ENCODE measurements around the gene SRD5A1.

SRD5A1 gene

DNA sequence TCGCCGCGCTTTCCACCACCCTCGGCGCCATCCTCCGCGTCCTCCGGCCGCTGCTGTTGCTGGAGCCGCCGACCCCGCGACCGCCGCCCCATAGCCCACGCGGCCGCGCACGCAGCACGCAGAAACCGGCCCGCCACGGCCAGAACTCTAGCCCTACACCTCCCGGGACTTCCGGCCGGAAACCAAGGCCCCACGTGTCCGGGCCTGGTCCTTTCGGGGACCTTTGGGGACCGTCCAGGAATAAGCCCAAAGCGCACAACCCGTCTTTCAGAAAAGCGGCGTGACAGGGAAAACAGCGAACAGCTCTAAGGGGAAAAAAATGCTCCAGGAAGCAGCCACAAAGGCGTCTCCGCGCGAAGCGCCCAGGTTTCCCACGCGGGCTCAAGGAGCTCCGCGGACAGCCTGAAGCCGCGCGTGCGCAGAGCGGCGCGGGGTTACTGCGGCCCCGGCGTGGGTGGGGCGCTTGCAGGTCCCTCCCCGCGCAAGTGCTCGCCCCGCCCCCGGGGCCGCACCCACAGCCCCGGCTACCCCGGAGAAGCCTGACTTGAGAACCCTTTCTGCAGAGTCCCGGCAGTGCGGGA, at the start of gene SRD5A1, which contains the start of gene NSUN2:
Gene SRD5A1, plus strand, starts transcription at position 553 of the 581 bp plus-strand sequence. CDS start 137 bp downstream, outside the sequence.
Gene NSUN2, minus strand, starts transcription at position 157 of the 581 bp plus-strand sequence. Its CDS starts 65 bp downstream, at position 92.
- Mint-ChIP-seq H3K9me3 (no peaks in the 10 kb centered on the region), H3K36me3 (peaks cover 17% of the 10 kb centered on the region), H3K4me1 (peaks cover 42% of the 10 kb centered on the region)

DNA sequence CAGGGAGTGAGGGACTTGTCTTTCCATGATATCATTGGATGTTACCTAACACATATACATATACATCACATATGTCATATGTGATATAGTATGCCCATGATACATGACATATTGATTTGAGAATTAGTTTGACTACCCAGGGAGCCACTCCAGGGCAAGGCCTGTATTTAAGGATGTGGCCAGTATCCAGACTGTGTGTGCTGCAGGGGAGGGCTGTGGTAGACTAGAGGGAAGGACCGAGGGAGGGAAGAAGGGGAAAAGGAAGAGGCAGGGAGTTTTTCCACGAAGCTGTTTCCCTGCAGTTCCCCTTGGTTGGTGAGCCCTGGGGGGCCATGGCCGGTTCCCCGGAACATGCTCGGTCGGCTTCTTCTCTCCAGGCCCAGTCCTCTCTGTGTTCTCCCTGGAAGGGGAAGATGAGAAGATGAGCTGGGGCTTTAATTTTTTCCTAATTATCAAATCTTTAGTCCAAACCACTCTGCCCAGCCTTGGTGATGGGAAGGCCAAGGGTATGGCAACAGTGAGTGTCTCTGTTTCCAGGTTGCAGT, 49.1 kb upstream of the SRD5A1 start:
- H3K27me3 Mint-ChIP-seq, result peaks cover 40% of the 10 kb centered on the region
- H3K4me3 Mint-ChIP-seq, result peak overlapping the region; percentile 64
- H3K36me3 Mint-ChIP-seq, result no peaks in the 10 kb centered on the region

More for the DNA sequence above, at the start of gene SRD5A1, which contains the start of gene NSUN2:
- Mint-ChIP-seq H3K4me3 (peak within 1 kb of the TSS; percentile 100), H3K27ac (peak within 1 kb of the TSS; percentile 99), H3K27me3 (no peaks in the 10 kb centered on the region)

DNA sequence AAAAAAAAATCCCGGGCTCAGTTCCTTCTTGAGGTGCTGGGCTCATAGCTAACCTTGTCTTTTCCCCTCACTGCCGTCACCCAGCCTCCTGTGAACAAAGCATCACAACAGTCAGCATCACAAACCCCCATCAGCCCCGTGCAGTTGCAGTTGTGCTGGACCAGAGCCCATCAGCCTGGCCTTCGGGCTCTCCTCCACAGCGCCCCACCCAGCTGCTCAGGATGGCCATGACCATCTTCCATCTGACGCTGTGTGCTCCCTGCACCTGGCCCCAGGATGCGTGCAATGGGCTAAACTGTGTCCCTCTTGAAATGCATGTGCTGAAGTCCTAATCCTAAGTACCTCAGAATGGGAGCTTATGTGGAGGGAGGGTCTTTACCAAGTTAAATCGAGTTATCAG, 48.5 kb upstream of the SRD5A1 start:
- no peaks in the 10 kb centered on the region for H3K36me3 Mint-ChIP-seq
- H3K27ac Mint-ChIP-seq, result no peak overlapping the region
- H3K9me3 Mint-ChIP-seq, result no peaks in the 10 kb centered on the region
- peaks cover 4% of the 10 kb centered on the region for H3K4me1 Mint-ChIP-seq
- no peak overlapping the region for H3K4me3 Mint-ChIP-seq
- peaks cover 40% of the 10 kb centered on the region for H3K27me3 Mint-ChIP-seq

More for the DNA sequence above, 49.1 kb upstream of the SRD5A1 start:
- peak overlapping the region; percentile 73 for H3K27ac Mint-ChIP-seq
- H3K4me1 Mint-ChIP-seq, result peaks cover 4% of the 10 kb centered on the region
- H3K9me3 Mint-ChIP-seq, result no peaks in the 10 kb centered on the region

DNA sequence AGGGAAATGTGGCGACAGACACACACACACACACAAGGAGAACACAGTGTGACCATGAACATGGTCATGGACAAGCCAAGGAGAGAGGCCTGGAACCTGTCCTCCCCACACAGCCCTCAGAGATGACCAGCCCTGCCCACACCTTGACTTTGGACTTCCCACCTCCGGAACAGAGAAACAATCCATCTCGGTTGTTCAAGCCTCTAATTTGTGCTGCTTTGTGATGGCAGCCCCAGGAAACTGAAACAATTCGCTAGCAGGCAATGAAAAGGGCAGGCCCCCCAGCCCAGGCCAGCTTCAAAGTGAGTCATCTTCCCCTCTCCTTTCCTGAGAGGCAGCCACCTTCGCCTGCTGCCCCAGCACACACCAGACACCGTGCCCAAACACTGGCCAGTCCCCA, 48.1 kb upstream of the SRD5A1 start:
- H3K27ac Mint-ChIP-seq, result no peak overlapping the region
- H3K27me3 Mint-ChIP-seq, result peaks cover 37% of the 10 kb centered on the region

DNA sequence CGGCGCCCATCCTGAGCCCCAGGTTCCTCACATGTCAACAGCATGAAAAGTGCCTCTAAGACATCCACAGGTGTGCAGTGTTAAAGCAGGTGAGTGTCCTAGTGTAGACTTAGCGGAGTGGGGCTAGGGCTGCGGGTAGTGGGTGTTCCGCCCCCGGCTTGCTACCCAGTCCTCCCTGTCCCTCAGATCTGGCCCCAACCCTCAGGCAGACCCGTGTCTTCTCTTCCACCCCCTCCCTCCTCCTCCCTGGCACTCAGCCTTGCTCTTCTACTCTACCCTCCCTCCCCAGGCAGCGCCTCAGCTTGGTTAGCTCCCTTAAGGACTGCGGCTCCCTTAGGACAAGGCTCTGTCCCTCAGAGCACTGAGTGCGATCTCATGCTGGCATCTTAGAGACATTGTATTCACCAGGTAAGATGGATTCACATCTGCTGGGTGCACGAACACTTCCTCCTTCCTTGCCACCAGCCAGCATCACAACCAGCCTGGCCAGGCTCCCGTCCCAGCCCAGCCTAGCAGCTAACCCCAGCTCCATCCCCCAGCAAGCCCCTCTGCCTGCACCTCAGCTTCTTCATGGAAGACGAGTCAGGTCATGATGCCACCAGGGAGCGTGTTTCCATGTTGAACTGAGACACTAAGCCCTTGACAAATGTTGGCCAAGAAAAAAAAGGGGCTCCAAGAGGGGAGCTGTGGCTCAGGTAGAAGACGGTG, 47.1 kb upstream of the SRD5A1 start:
- H3K27ac Mint-ChIP-seq, result no peak overlapping the region
- peaks cover 32% of the 10 kb centered on the region for H3K27me3 Mint-ChIP-seq
- H3K9me3 Mint-ChIP-seq, result no peaks in the 10 kb centered on the region
- H3K36me3 Mint-ChIP-seq, result no peaks in the 10 kb centered on the region
- H3K4me1 Mint-ChIP-seq, result peaks cover 4% of the 10 kb centered on the region
- no peak overlapping the region for H3K4me3 Mint-ChIP-seq

More for the DNA sequence above, 48.1 kb upstream of the SRD5A1 start:
- Mint-ChIP-seq H3K9me3 (no peaks in the 10 kb centered on the region), H3K4me1 (peaks cover 4% of the 10 kb centered on the region), H3K36me3 (no peaks in the 10 kb centered on the region), H3K4me3 (no peak overlapping the region)

- no peaks in the 10 kb centered on the region for H3K9me3 Mint-ChIP-seq
- H3K27me3 Mint-ChIP-seq, result peaks cover 28% of the 10 kb centered on the region
- no peak overlapping the region for H3K27ac Mint-ChIP-seq
- peaks cover 4% of the 10 kb centered on the region for H3K4me1 Mint-ChIP-seq
- H3K4me3 Mint-ChIP-seq, result no peak overlapping the region
- no peaks in the 10 kb centered on the region for H3K36me3 Mint-ChIP-seq
Measured at GRCh38 chr5:6586647-6587042, 46.6 kb upstream of the SRD5A1 start.

- H3K9me3 Mint-ChIP-seq, result no peaks in the 10 kb centered on the region
- no peaks in the 10 kb centered on the region for H3K36me3 Mint-ChIP-seq
- H3K27ac Mint-ChIP-seq, result no peak overlapping the region
- H3K4me1 Mint-ChIP-seq, result peaks cover 4% of the 10 kb centered on the region
- H3K4me3 Mint-ChIP-seq, result no peak overlapping the region
- H3K27me3 Mint-ChIP-seq, result peaks cover 24% of the 10 kb centered on the region
Measured at GRCh38 chr5:6587171-6587570, 46.1 kb upstream of the SRD5A1 start.

- H3K4me1 Mint-ChIP-seq, result no peaks in the 10 kb centered on the region
- H3K36me3 Mint-ChIP-seq, result peaks cover under 1% of the 10 kb centered on the region
- no peaks in the 10 kb centered on the region for H3K9me3 Mint-ChIP-seq
- H3K27me3 Mint-ChIP-seq, result peaks cover 3% of the 10 kb centered on the region
- no peak overlapping the region for H3K4me3 Mint-ChIP-seq
- no peak overlapping the region for H3K27ac Mint-ChIP-seq
Measured at GRCh38 chr5:6590581-6590980, 42.7 kb upstream of the SRD5A1 start.

- no peaks in the 10 kb centered on the region for H3K27me3 Mint-ChIP-seq
- no peaks in the 10 kb centered on the region for H3K9me3 Mint-ChIP-seq
- no peak overlapping the region for H3K4me3 Mint-ChIP-seq
- peaks cover 2% of the 10 kb centered on the region for H3K36me3 Mint-ChIP-seq
- H3K27ac Mint-ChIP-seq, result no peak overlapping the region
- H3K4me1 Mint-ChIP-seq, result no peaks in the 10 kb centered on the region
Measured at GRCh38 chr5:6591671-6592288, 41.5 kb upstream of the SRD5A1 start.

GRCh38 chr5:6592601-6593000, 40.6 kb upstream of the SRD5A1 start:
- H3K27ac Mint-ChIP-seq, result no peak overlapping the region
- no peaks in the 10 kb centered on the region for H3K9me3 Mint-ChIP-seq
- H3K4me1 Mint-ChIP-seq, result no peaks in the 10 kb centered on the region
- H3K27me3 Mint-ChIP-seq, result no peaks in the 10 kb centered on the region
- no peak overlapping the region for H3K4me3 Mint-ChIP-seq
- peaks cover 8% of the 10 kb centered on the region for H3K36me3 Mint-ChIP-seq

DNA sequence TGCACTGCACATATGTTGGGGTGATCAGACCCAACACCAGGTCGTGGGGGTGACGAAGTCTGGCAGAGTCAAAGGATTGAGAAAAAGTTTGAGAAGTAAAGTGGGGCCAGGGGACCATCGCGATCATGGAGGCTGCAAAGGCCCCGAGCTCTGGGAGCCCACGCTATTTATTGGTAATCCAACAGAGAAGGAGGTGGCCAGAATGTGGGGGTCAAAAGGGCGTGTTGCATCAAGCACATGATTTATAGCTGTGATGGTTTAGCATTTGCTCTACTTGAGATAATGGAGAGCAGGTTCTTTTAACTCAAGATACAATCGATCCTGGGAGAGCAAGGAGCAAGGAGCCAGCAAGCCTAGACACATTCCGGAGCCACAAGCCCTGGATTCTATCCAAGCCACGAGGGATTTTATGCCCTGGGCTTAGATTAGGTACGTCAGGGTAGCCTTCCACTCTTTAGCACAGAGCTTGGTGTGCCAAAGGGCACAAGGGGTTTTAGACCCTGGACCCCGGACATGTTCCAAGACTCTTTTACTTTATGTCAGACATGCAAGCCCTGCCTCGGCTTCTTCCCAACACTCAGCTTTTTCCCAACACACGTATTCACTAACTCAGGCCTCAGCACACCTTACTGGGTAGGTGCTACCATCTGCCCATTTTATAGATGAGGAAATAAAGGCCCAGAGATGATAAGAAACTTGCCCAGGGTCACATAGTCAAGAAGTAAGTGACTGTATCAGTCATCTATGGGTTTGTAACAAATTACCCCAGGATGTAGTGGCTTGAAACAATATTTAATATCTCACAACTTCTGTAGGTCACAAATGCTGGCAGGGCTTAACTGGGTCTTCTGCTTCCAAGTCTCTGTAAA, 39.9 kb upstream of the SRD5A1 start:
- H3K4me3 Mint-ChIP-seq, result no peak overlapping the region
- no peaks in the 10 kb centered on the region for H3K4me1 Mint-ChIP-seq
- H3K36me3 Mint-ChIP-seq, result peaks cover 11% of the 10 kb centered on the region
- no peaks in the 10 kb centered on the region for H3K9me3 Mint-ChIP-seq
- H3K27me3 Mint-ChIP-seq, result no peaks in the 10 kb centered on the region
- no peak overlapping the region for H3K27ac Mint-ChIP-seq

- Mint-ChIP-seq H3K27me3 (no peaks in the 10 kb centered on the region), H3K27ac (no peak overlapping the region)
Measured at GRCh38 chr5:6594066-6594465, 39.2 kb upstream of the SRD5A1 start.

DNA sequence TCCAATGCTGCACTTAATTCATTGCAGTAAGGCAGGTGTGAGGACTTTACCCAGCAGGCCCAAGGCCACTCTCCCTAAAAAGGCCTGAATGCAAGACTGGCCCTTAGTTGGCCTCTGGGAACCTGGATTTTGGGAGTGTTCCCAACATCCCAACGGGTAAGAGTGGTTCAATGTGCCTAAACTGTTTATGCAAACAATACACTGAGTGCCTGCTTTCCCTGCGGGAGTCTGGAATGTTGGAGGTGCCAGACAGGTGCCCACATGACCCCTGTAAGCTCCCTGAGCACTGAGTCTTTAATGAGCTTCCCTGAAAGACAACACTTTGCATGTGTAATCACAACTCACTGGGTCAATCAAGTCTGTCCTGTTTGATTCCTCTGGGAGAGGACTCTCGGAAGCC, 37.8 kb upstream of the SRD5A1 start:
- Mint-ChIP-seq H3K9me3 (no peaks in the 10 kb centered on the region), H3K27me3 (no peaks in the 10 kb centered on the region), H3K36me3 (peaks cover 16% of the 10 kb centered on the region), H3K4me1 (no peaks in the 10 kb centered on the region), H3K27ac (no peak overlapping the region), H3K4me3 (no peak overlapping the region)

More at GRCh38 chr5:6594066-6594465, 39.2 kb upstream of the SRD5A1 start:
- no peaks in the 10 kb centered on the region for H3K9me3 Mint-ChIP-seq
- no peak overlapping the region for H3K4me3 Mint-ChIP-seq
- H3K4me1 Mint-ChIP-seq, result no peaks in the 10 kb centered on the region
- peaks cover 11% of the 10 kb centered on the region for H3K36me3 Mint-ChIP-seq

GRCh38 chr5:6596388-6596787, 36.9 kb upstream of the SRD5A1 start:
- Mint-ChIP-seq H3K4me1 (no peaks in the 10 kb centered on the region), H3K27me3 (no peaks in the 10 kb centered on the region), H3K27ac (peak overlapping the region; percentile 38), H3K36me3 (peaks cover 20% of the 10 kb centered on the region), H3K4me3 (no peak overlapping the region), H3K9me3 (no peaks in the 10 kb centered on the region)

- Mint-ChIP-seq H3K9me3 (no peaks in the 10 kb centered on the region), H3K27ac (no peak overlapping the region), H3K27me3 (no peaks in the 10 kb centered on the region), H3K4me3 (no peak overlapping the region), H3K36me3 (peaks cover 29% of the 10 kb centered on the region), H3K4me1 (no peaks in the 10 kb centered on the region)
Measured at GRCh38 chr5:6597557-6597956, 35.7 kb upstream of the SRD5A1 start.
